ENCODE data around the gene NPSR1. TPM values are rescaled to one million over a fixed set of nuclear protein-coding genes. Genes with fewer than 3 reads are reported as not detected.

NPSR1 gene
- total RNA-seq (2022; extraction: Qiagen RNA extraction): not detected in 5 replicates

GRCh38 chr7:34657632-34658268 is at the start of gene NPSR1:
Gene NPSR1 (plus strand): TSS chr7:34658218. CDS start chr7:34658413, 195 bp downstream.

Data from A549 treated with CORT108297 at 1 μM for 4 hours (cell line).